Hepatic stellate cell (primary cell): ENCODE results near the gene ZKSCAN7.
A peak's percentile ranks its signal among the peaks of the same experiment; 100 is the strongest.
"Not testable (repeated sequence)": the region's sequence is repeated elsewhere in the genome, so short reads cannot be mapped to it uniquely, and the experiment has no call there.

Experiments used
- DNase-seq: peaks from one replicate; pipeline ENCODE4 v3.0.0; 2011; ENCODE audit warnings: low spot score

The ZKSCAN7 gene

GRCh38 chr3:44577354-44577952 lies 22.5 kb downstream of the ZKSCAN7 start:
- DNase-seq: not testable (repeated sequence)

- DNase-seq: not testable (repeated sequence)
Observed at GRCh38 chr3:44578316-44578715, 23.3 kb downstream of the ZKSCAN7 start.

DNA sequence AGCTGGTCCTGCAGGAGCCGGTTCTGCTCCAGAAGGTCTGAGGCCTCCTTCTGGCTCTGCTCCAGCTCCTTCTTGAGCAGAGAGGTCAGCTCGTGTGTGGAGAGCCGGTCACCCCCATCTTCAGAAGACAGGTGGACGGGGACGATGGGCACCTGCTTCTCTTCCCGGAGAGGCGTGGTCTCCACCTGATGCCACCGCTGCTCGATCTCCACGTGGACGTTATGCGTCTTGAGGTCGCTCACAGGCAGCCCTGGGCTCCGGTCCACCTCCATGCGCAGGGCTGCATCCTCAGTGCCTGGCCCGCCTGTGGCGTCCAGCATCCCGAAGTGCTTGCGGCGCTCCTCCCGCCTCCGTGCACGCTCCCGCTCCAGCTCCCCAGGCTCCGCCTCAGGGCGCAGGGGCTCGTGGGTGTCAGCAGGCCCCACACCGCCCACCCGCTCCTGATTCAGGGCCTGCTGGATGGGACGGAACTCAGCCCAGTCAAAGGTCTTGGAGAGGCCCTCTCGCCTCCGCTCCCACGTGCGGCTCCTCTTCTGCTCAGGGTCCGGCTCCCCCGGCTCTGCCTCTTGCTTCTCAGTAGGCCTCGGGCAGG lies 24.0 kb downstream of the ZKSCAN7 start:
- DNase-seq: not testable (repeated sequence)

GRCh38 chr3:44579749-44580148 lies 24.8 kb downstream of the ZKSCAN7 start:
- DNase-seq: not testable (repeated sequence)

GRCh38 chr3:44580971-44581370 lies 26.0 kb downstream of the ZKSCAN7 start:
- not testable (repeated sequence) for DNase-seq

- DNase-seq: peak; percentile 70
Observed at GRCh38 chr3:44584646-44585501, 29.9 kb downstream of the ZKSCAN7 start, which contains the start of gene ZNF660. TSS of gene ZNF660 (plus strand) at chr3:44584964. CDS start at chr3:44594194, 9,230 bp downstream.

- no peak for DNase-seq
Observed at GRCh38 chr3:44596621-44597020, 41.6 kb downstream of the ZKSCAN7 start.

DNA sequence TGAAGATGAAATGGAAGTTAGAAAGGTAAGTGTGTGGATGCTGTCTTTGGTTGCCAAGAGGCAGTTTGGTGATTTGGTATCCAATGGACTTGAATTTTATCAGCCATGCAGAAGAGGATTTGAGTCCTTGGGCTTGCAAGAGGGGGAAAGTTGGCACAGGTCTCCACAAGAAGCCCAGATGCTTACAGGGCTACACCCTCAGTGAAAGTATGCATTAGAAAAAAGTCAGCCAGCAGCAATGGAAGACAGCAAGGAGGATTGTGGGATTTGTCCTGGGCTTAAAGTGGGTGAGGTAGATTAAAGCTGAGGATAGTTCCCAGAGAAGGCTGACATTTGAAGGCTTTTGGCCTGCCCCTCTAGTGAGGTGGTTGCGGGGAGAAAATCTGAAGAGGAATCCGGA lies 46.8 kb downstream of the ZKSCAN7 start:
- DNase-seq: no peak

- DNase-seq: no peak
Observed at GRCh38 chr3:44612678-44613077, 57.7 kb downstream of the ZKSCAN7 start.
